HG02870 (cell line): ENCODE results near the gene RSAD2.
A peak's percentile ranks its signal among the peaks of the same experiment; 100 is the strongest.

Source experiments
- ATAC-seq: cut with Tn5 transposase; IDR thresholded peaks from one replicate; pipeline ENCODE4 v1.9.1; 2021; ENCODE audit warnings: mild to moderate bottlenecking, moderate library complexity; ENCODE audit not compliant: unreplicated experiment

The RSAD2 gene

DNA sequence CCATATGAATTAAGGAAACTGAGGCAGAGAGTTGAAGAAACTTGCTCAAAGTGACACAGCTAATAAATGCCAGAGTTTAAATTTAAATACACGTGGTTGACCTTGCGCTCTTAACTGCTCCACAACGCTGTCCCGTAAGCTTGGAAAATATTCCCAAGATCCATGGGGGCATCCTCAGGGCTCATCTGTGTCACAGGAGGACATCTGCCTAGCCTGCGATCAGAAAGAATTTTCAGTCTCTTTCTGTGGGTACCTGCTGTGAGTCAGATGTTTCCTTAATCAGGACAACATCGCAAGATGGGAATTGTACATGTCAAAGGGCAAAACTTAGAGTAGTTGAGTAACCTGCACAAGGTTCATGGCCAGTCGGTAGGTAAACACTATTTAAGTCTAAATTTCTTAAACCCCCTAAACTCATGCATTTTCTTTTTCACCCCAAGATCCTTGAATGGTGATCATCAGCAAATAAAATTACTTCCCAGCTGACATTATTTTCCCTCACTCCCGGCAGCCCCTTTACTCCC lies 13.3 kb upstream of the RSAD2 start:
- no peak for ATAC-seq

DNA sequence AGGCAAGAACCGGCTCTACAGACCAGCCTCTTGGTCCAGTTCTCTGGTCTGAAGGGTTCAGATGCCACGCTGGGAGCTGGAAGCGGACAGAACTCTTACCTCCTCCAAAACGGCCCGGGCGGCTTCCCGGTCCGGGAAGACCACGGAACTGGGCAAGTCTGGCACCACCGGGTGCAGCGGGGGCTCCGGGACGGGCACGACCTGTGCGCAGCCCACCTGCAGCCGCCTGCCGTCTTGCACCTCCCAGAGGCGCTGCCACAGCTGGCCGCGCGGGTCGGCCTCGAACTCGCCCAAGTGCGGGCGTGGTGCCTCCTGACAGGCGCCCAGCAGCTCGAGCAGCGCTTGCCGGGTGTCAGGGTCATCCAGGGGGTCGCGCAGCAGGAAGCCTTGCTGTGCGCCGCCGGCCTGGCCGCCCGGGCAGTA lies 12.6 kb upstream of the RSAD2 start:
- no peak for ATAC-seq

DNA sequence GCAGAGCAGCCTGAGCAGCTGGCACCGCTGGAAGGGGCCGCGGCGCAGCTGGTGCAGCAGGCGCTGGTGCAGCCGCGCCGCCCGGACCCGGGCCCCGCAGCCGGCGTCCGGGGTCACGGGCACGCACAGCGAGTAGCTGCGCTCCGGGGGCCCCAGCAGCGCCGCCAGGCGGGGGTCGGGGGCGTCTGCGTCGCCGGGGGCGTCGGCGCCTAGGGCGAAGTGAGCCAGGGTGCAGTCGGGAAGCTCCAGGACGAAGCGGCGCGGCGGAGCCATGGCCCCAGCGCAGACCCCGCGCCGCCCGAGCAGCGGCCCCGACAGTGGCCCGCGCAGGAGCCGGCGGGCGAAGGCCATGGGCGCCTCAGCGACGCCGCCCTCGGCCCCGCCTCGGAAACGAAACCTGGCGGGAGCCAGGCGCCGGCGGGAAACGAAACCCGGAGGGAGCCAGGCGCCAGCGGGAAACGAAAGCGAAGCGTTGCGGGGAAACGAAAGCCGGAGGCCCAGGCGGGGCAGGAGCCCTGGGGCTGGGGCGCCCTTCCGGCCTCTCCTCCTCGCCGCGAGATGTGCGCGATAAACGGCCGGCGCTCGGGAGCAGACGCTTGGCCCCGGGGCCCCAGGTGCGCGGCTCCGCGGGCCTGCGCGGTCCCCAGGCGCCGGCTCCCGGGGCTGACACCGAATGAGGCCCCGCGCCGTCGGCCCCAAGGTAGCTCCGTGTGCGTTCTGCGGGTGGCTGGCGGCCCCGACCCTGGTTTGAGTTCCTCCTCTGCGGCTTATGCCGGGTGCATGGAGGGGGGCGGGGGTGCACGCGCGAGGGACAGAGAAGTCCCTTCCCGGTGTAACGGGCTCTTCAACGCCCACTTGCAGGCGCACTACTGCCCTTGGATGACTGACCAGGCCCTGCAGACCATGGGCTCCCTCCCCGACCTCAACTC lies 12.0 kb upstream of the RSAD2 start, which contains the start of gene CMPK2:
TSS of gene CMPK2 (minus strand) at position 562 of the 929 bp plus-strand sequence. CDS start at position 351, 211 bp downstream.
- ATAC-seq: peak; percentile 73

DNA sequence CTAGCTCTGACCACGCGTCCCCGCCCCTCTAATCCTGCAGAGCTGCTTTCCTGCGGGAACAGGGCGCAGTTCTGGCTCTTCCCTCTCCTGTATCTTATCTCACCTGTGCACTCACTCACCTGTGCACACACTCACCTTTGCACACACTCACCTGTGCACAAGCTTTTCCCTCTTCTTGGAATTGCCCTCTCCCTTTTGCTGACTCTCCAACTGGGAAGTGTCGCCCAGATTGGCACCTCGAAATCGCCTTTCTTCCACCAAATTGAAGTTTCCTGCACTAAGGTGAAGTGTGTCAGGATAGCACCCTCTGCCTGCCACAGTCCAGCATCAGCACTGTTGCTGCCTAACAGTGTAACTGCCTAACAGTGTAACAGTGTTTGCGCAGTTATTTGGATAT lies 11.3 kb upstream of the RSAD2 start:
- ATAC-seq: no peak

DNA sequence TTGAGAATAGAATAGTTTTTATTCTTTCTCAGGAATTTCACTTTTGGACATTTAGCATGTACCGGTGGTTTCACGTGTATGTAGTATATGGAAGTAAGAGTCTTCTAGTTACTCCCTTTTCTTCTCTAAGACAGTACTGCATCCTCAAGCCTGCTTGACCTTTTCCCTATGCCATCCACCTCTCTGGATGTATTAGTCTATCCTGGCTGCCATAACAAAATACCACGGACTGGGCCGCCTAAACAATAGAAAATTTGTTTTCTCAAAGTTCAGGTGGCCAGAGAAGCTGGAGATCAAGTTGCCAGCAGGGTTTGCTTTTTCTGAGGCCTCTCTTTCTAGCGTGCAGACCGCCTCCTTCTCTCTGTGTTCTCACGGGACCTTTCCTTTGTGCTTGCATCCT lies 10.6 kb upstream of the RSAD2 start:
- ATAC-seq: no peak

DNA sequence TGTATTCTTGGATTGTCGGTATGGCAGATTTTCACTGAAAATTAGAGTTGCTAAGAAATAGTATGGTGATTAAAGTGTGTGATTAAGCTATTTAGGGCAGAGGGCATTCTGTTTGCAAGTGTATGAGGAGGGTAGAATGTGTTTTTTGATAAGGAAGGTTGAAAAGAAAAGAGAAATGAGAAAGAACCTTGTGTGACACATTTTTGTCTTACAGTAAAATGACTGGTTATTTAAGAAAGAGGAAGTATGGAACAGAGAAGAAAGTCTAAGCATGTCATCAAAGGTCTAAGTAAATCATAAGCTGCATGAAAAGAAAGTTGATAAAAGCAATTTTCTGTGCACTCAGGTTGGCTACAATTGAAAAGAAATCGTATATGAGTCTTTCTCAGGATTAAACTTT lies 5.2 kb upstream of the RSAD2 start:
- ATAC-seq: no peak

DNA sequence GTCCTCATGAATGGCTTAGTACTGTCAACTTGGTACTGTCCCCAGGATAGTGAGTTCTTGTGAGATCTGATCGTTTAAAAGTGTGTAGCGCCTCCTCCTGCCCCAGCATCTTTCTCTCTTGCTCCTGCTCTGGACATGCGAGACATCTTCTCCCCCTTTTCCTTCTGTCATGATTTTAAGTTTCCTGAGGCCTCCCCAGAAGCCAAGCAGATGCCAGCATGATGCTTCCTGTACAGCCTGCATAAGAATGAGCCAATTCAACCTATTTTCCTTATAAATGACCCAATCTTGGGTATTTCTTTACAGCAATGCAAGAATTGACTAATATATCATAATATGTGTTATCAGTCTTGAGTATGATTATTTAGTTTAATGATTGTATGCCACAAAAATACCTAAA lies 3.5 kb upstream of the RSAD2 start:
- no peak for ATAC-seq

DNA sequence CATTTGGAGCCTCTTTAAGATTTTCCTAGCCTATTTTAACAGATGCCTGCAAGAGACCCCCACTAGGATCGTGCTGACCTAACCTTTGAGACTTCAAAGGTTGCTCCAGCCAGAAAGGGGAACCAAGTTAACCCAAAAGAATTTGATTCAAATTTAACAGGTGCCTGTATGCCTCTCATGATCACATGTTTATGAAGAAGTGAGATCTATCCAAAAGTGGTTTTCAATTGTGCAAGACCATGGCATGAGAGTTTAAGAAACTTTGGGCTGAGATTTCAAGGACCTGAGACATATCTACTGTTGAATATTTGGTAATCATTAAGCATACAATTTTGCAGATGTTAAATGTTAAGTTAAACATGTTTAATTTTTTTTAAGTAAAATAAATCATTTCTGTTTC lies 1.3 kb upstream of the RSAD2 start:
- no peak for ATAC-seq

DNA sequence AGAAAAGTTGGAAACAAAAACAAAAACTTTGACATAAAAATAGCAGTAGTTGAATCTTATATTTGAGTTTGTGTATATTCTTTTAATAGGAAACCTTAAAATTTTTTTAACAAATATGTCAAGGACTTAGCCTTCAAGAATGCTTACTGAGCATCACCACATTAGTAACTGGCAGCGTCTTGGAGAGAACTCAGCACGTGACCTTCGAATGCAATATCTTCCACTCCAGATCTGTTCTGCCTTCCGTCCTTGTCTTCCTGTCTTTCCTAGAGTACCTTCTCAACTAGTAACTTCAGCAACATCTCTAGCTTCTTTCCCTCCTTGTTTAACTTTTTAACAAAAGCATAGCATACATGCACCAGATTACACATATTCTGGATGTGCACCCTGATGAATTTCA lies 972 bp downstream of the RSAD2 start:
- no peak for ATAC-seq

DNA sequence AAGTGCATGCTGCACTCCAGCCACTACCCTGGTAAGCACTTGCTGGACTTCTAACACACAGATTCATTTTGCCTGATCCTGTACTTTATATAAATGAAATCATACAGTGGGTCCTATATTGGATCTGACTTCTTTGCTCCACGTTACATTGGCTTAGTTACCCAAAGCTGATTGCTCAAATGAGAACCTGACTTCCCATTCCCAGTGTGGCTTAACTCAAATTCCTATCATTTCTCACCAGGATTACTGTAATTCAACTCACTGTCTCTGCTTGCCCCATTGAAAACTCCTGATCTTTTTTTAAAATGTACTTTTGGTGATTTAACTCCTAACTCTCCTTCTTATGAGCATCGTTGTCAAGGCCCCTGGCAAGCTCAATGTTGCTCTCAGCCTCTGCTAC lies 1.4 kb downstream of the RSAD2 start:
- no peak for ATAC-seq

DNA sequence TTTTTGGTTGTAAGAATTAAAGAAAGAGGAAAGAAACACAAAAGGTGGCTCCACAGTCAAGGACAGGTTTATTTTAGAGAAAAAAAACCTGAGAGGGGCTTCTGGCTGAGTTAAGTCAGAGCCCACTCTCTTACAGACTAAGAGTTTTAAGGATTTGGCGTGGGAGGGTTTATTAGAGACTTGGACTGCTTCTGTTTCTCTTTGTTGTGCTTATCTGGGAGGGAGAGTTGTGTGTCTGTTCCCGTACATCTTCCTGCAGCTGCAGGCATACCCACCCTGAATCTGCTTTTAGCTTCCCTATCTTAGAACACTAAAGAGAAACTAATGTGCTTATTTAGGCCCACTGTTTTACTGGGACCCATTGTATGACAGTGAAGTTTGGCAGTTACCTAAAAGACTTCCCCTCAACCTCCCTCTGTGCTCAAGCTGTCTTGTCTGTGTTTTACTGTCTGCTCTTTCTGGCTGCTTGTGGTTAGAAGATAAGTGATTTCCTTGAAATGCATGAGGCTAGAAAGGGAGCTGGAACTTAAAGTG lies 2.7 kb downstream of the RSAD2 start:
- ATAC-seq: no peak

DNA sequence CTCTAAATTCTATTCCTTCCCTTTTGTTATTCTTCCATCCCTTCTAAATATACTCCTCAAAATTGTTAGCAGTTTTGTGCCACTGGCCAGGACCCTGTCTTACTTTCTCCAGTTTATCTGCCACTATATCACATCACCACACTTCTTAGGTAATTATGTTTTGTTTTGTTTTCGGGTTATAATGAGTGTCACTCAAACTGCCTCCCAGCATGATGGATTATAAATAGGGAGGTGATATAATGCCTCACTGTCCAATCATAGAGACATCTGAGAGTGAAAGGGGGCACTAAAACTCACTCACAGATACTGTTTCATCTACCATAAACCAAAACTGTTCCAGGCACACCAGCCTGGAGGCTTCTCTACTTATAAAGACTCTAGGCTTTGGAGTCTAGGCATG lies 3.5 kb downstream of the RSAD2 start:
- ATAC-seq: no peak

DNA sequence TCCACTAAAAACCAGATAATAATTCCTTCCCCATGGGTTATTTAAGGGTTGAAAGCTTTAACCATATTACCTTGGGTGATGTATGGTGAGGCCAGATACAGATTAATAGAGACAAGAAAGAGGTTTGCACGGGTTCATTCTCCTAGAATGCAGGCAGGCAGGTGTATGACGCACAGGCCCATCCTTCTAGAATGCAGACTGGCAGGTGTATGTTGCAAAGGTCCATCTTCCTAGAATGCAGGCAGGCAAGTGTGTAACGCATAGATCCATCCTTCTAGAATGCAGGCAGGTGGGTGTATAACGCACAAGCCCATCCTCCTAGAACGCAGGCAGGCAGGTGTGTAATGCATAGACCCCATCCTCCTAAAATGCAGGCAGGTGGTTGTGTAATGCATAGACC lies 3.9 kb downstream of the RSAD2 start:
- ATAC-seq: no peak

DNA sequence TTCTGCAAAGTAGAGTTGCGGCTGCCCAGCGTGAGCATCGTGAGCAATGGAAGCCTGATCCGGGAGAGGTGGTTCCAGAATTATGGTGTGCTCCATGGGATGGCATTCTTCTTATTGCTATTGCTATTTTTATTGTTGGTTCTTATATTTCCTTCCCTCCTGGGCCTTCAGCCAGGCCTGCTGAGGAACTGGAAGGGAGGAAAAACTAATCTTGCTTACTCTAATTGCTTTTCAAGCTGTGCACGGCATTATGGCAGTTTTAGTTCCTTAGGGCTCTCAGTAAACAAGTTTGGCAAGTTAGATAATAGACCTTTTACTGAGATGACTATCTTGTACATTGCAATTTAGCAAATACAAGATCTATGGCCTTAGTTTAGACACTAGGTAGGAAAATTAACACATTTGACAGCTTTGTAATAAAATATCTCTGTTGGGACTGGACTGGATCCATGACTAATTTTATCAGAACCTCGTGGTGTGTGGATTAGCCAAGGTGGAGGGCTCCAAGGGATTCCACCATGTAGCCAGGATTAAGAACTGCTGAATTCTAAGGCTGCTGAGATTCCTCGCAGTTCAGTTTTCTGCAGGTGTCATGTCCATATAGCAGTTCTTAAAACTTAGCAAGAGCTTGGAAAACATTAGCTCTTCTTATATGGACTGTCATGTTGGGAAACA lies 6.0 kb downstream of the RSAD2 start:
- no peak for ATAC-seq

DNA sequence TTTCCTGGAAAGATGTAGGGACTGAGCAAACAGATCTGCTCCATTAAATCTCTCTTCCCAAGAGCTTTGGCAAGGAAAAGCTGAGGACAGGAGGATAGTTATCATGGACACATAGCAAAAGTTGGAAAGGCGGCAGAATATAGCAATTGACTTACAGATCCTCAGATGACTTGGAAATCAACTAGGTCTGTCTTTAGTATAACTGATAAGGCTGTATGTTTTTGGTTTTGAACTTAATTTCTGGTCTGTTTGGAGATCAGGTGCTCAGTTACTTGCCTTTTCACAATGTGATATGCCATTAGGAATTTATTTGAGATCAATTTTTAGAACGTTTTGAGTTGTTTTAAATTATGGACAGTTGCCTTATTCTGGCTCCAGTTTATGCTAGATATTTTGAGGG lies 8.0 kb downstream of the RSAD2 start:
- no peak for ATAC-seq

DNA sequence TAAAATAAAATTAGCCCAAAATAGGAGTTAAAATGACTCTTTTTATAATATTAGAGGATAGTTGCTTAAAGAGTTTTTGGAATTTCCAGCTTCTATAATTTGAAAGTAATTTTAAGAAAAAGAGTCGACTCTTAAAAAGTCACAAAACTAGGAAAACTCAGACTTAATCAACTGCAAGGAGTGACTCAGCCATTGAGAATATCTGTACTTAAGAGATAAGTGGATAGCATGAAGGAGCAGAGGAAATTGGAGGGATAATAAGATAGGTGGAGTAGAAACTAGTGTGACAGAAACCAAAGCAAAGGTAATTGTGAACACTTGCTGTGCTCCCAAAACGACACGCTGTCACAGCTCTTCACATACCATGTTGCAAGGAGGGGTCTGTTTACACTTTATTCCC lies 8.4 kb downstream of the RSAD2 start:
- ATAC-seq: no peak

DNA sequence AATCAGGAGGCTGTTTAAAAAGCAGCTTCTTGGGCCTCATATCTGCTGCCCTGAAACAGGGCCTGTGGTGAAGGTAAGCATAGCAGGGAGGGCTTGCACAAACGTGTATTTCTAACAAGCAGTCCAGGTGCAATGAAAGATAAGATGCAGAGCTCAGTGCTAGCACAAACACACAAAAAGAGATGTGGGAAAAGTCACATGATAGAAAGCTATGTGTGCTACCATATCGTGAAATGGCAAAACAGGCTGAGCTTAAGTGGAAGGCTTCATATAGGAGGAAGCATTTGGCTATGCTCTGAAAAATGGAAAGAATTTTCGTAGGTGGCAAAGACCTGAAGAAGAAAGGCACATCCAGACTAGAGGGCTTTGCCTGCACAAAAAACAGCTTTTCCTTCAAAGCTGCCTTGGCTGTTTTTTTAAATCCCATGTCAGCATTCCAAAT lies 10.2 kb downstream of the RSAD2 start:
- ATAC-seq: no peak

DNA sequence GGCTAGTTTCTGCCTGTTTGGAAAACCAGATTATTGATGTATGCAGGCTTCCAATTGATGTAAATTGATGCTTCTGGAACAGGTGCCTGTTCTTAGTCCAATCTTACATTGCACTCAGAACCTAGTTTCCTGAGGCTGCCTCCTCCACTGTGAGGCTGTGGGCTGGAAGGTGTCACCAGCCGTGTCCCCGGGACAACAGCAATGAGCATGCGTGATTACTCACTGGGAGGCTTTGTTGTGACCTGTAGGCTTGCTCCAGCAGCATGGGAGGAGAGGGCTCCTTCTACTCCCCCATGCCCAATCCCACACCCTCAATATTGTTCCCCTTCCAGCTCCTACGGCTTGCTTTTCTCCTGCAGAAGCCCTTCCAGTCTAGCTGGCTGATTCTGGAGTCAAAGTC lies 11.1 kb downstream of the RSAD2 start:
- no peak for ATAC-seq

DNA sequence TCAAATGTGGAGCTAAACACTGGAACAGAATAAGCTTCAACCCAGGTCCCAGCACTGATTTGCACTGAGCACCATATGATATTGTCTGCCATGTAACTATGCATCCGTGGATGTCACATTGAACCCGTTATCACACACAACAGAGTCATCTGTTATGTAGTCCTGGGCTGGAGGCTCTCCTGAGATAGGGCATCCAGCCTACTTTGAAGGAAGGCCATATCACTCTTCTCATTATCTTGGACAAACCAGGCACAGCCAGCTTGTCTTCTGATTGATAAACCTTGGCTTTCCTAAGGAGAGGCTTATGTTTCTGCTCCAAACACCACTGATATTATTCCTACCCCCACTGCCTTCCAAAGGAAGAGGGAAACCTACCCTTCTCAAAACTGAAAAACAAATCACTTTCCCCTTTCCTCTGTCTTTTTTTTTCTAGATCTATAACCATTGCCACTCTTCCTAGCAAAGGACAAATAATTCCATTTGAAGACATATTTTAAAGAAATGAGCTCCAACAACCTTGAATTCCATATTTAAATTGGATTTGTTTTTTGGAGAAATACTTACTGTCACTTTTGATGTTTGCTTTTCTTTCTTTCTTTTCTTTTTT lies 16.4 kb downstream of the RSAD2 start:
- no peak for ATAC-seq

DNA sequence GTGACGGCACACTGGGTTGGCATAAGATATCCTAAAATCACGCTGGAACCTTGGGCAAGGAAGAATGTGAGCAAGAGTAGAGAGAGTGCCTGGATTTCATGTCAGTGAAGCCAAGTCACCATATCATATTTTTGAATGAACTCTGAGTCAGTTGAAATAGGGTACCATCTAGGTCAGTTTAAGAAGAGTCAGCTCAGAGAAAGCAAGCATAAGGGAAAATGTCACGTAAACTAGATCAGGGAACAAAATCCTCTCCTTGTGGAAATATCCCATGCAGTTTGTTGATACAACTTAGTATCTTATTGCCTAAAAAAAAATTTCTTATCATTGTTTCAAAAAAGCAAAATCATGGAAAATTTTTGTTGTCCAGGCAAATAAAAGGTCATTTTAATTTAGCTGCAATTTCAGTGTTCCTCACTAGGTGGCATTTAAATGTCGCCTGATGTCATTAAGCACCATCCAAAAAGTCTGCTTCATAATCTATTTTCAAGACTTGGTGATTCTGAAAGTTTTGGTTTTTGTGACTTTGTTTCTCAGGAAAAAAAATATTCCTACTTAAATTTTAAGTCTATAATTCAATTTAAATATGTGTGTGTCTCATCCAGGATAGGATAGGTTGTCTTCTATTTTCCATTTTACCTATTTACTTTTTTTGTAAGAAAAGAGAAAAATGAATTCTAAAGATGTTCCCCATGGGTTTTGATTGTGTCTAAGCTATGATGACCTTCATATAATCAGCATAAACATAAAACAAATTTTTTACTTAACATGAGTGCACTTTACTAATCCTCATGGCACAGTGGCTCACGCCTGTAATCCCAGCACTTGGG lies 19.6 kb downstream of the RSAD2 start:
- ATAC-seq: peak; percentile 54
